Activated naive CD4-positive, alpha-beta T cell (primary cell): ENCODE measurements around the gene LHFPL6.

Experiments used
- DNase-seq, 4 experiments: peaks; one replicate each; lab custom pipeline; 2025; lab: John Stamatoyannopoulos, UW

LHFPL6 gene

DNA sequence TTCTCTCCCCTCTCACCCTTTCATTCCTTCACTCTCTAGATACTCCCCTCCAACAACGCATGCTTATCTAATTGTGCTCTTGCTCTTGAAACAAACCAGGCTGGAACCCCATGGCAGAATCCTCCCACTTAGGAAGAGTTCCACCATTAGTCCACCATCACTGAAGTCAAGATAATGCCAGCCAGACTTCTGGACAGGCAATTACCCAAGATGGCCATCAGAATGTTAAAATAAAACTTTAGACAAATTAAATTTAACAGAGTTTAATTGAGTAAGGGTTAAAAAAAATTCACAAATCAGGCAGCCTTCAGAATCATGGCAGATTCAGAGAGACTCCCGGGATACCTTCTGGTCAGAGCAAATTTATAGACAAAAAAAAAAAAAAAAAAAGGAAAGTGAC lies 221.5 kb downstream of the LHFPL6 start:
- no peak for DNase-seq

DNA sequence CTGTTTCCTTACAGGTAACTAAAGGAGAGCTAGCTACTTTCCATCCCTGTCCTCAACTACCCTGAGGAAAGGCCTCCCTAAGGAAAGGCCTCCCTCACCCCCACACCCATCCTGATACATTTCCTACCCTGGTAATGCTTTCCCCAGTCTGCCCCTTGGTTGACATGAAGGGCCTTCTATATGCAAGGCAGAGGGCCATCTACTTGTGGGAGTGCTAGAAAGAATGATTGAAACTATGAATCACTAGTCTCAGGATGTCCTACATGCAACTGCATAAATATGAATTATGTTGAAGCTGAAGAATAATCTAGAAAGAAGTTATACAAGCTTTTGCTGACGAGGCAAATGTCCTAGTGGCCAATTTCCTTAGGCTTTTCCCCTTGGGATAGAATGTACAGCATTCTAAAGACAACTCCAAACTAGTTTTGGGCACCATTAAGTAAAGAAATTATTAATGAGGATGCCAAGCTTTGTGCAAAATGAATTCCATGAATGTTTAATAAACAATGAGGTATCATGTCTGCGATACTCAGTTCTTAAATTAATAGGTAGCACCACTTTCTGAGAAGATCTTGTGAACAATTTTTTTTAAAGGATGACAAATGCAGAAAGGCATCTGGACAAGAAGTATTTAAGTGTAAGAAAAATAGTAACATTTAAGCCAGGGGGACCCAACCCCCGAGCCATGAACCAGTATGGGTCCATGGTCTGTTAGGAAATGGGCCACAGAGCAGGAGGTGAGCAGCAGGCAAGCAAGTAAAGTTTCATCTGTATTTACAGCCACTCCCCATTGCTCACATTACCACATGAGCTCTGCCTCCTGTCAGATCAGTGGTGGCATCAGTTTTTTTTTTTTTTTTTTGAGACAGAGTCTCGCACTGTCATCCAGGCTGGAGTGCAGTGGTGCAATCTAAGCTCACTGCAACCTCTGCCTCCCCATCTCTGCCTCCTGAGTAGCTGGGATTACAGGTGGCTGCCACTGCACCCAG lies 223.0 kb downstream of the LHFPL6 start:
- DNase-seq, result no peak

DNA sequence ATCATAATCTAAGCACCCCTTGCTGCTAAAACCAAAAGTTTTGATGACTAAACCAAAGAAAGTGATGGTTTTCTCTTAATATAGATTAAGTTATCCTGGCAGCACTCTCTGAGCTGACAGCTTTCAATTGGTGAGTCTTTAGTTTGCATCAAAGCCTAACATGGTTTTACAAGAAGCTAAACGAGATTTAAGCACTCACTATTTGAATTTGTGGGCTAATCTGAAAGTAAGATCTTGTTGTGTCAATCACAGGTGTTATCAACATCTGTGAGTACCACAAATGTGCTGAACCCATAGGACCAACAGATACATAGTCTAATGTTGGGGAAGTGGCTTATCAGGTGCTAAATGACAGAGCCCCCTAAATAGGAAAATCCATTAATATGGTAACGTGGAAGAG lies 223.9 kb downstream of the LHFPL6 start:
- DNase-seq, result no peak

DNA sequence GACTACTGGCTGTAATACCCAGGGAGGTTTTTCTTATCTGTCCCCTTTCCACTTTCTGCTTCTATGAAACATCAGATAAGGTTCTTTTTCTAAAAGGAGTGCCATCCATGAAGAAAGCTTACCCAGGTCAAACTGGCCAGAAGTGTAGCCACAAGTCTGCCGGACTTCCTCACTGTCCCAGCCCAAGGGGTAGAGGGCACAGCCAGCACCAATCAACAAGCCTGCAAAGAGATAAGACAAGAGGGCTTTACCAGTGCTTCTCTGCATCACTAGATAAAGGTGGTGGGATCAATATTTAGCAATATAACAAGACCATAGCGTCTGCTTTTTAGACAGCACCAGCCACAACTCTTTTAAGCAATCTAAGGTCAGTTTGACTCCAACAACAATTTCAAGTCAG lies 224.7 kb downstream of the LHFPL6 start:
- DNase-seq, result no peak

DNA sequence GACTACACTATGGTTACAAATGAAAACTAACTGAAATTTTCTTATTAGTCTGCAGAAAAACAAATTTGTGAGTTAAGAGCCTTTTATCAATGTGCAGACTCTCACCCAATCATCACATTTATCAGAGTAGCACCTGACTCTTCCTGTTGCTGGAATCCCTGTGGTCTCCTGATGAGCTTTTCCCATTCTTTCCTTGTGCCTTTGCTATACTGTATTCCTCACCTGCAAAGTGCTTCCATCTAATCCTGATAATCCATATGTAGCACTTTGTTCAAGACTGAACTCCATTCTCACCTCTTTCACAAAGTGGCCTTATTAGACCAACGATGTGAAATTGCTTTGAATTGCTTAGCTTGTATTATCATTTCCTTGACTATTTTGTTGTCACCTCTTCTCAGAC lies 225.3 kb downstream of the LHFPL6 start:
- DNase-seq, result no peak

DNA sequence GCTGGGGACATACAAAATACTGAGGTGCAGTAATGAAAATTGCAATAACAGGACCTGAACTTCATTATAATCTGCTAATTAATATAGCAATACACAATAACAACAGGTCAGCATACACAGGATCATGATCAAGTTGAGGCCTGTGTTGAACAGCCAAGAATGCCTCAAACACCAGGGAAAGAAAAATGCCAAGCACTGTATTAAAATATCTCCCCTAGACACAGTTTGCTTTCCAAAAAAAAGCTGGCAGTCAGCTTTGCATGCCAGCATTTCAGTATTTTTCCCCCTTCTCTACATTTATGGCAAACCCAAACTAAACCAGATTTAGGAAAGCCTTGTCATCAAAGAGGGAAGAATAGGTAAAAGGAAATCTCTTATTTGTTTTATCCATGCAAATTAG lies 226.9 kb downstream of the LHFPL6 start:
- DNase-seq, result no peak

DNA sequence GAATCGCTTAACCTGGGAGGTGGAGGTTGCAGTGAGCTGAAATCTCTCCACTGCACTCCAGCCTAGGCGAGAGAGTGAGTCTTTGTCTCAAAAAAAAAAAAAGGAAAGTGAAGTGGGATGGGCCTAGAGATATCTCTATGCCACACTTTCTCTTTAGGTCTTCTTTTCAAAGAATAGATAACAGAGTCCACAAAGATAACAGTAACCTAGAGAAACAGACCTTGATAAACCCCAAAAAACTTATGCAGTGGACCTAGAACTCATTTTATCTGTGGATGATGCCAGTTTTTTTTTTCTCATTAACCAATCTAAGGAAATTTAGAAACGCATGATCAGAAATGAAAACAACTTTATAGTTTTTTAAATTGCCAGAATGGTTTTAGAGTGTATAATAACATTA lies 227.4 kb downstream of the LHFPL6 start:
- DNase-seq, result no peak

DNA sequence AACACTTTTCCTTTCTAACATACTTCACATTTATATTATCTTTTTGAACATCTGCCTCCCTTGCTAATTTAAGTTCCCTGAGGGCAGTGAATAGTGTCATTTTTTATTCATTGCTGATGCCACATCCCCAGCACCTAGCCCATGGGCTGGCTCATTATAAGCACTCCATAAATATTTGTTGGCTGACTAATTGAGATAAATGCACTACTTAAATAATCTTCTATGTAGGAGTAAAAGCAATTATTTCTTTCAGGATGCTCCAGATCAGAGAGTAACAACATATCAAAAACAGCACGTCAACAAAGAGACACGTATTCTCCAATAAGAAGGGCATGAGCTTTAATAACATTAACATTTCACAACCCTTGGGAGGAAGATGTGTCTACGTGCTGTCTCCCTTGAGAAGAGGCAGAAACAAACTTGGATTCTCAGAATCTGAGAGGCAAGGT lies 228.2 kb downstream of the LHFPL6 start:
- DNase-seq, result no peak

DNA sequence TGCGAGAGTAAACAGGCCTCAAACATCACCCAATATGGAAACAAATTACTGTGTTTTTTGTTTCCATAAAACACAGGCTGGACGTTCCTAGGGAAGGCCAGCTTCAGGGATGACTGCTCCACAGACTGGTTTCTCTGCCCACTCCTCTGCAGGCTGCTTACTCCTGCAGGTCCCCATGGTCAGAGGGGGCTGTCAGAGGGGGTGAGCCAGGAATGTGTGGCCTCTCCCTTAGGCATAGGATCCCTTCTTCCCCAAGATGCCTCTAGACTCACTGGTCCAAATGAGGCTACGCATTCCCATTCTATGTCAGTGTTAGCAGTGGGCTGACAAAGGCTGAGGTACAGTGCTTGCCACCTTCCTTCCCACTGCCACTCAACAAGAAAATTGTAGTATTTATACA lies 229.8 kb downstream of the LHFPL6 start:
- no peak for DNase-seq

DNA sequence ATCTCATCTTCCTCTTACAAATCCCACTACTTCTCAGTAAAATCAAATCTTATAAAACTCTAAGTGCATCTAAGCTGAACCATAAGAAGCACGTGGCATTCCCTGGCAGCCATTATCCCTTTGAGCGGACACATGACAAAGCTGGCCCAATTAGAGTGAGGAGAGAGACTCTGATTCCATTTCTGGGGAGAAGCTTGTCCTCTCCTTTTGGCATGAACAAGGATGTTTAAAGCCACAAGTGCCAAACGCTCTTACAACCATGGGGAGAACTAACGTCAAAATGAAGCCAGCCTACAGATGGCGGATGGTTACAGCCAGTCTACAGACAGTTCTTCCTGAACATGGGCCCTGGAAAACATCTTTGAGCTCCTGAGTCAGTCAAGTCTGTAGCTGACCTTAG lies 231.3 kb downstream of the LHFPL6 start:
- DNase-seq, result no peak

DNA sequence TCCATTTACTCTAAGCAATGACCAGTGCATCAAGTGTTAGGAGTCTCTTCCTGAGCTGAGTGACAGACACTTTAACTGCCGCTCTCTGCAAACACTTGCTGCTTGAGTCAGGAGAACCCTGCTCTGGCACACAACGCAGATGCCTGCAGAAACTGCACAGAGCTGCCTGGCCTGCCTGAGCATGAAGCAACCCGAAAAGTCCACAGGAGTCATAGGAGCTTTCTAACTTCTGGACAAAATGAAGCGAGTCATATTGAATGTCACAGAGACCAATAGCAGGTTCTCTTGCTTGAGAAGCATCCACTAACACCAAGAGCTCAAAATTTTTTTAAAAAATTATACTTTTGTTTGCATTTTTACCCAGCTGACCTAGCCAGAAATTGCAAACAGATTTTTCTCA lies 232.4 kb downstream of the LHFPL6 start:
- no peak for DNase-seq

DNA sequence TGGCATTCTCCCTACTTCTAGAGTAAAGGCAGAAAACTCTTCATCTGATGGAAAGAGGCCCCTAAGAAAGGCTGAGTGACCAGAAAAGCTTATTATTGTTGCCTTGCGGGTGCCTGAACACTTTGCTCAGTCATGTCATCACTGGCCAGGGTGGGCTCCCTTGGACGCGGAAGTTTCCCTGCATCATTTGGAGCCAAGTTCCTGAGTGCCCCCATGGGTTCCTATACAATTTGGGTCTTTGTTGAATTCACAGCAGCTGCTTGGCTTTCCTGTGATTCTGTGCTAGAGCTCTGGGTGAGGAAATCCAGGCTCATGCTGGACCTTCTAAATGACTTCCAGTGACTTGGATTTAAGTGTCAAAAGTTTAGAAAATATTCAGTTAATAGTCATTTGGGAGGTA lies 232.9 kb downstream of the LHFPL6 start:
- DNase-seq, result no peak

DNA sequence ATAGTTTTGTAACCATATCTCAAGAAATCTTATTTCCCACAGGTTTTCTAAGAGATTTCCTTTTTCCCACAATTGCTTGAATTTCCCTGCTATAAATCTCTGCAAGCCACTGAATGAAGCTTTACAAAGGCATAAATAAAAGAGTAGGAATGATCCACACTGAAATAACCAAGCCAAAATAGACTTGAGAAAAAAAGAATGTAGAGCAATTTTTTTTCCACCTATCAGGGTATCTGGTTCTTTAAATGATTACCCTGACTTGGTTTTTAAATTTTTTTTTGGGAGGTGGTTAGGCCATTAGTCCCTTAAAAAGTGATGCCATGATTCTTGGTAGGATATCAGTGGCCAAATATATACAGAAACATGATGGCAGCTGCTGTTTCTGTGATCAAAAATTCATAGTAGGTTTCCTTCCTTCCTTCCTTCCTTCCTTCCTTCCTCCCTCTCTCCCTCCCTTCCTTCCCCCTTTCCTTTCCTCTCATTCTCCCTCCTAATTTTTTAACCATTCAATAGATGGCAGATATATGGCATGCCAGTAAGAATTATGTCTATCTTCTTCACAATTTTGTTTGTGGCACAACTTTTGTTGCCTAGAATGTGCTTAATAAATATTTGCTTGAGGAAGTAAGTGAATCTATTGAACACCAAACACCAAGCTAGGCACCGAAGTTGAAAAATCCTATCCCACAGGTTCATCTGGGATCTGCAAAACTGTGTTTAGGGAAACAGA lies 233.7 kb downstream of the LHFPL6 start:
- DNase-seq, result no peak

DNA sequence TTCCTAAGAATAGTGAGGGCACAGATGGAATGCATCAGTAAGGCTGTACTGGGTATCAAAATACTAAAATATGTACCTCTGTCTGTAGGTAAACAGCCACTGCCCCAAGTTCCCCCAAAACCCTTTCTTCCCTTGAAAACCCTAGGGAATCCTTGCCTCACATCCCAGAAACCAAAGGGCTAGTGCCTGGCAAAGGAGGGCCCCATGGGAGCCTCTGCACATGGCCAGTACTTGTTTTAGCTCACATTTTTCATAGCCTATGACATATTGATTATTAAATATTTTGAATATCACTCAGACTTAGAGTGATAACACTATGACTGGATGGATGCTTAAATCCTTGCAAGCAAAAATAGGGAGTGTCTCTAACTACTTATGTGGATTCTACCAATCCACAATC lies 237.1 kb downstream of the LHFPL6 start:
- no peak for DNase-seq

DNA sequence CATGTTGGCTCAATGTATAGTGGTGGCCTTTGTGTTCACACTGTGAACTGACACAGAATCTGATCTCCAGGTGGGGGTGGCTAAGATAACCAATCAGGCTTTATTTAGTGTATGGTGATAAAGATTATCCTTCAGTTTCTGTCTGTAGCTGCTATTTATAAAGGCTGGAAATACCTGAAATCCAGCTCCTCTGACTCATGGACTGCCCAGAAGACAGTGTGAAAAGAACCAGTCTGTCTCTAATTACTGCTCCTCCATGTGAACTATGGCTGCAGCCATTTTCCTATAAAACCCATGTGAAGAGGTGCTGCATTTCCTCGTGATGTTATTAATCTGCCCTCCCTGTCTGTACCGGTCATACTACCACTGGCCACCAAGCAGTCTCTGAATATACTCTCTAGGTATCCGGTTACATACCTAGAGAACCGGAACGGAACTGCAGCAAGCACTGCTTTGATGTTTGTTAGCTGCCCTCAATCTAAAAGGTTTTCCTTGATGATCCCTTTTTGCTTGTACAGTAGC lies 238.0 kb downstream of the LHFPL6 start:
- no peak for DNase-seq

DNA sequence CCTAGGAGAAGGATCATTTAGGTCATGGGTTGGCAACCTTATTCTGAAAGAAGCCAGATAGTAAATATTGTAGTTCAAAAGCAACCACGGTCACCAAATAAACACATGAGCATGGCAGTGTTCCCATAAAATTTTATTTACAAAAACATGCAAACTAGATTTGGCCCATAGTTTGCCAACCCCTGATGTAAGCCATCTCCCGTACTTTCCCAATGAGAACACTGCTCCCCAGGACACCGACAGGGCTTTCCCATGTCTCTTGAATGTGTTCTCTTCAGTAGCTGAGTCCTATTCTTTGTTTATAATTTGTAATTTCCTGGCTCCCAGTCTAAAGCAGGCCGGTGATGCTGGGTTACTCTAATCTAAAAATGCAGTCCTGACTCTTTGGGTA lies 239.6 kb downstream of the LHFPL6 start:
- DNase-seq, result no peak

DNA sequence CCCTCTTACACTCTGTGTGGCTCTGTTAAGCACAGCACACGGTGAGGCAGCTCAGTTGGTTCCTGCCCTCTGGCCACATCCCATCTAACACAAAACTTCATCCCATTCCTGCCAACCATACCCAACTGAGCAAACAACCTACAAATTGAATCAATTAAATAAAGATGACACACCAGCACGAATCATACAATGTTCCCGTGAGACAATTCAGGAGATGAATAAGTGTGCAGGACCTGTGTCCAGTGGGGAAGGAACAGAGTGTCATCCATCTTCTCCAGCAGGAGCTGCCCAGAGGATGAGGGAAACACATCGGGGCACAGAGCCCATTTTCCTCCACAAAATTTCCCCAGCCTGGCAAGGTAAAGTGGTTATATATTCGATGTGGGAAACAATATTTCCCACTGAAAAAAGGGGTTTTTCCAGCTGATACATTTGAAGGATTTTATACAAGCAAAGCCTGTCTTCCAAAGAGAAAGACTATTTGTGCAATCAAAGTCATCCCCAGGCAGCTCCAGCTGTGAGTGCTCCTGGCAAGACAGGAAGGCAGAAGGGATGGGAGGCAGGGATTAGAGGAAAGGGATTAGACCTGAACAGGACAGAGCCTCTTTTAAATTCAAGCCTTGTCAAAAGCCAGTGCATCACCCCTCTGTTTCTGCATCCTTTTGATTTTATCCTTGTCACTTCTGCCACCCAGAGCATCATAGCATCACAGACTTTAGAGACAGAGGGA lies 240.2 kb downstream of the LHFPL6 start:
- DNase-seq, result no peak

DNA sequence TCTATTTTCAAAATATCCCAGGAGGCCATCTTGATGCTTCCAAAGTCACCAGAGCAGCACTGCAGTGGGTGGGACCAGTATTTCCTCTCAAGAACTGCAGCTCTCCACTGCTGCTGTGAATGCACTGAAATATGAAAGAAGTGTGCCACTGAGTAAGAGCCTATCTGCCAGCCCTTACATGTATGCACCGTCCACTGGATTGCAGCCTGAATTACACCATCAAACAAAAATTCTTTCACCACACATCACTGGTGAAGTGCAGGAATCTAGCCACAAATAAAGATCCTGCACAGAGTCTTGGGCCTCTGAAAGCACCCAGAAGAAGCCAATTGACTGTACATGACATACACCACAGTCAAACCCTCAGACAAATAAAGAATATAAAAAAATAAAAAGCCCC lies 249.0 kb downstream of the LHFPL6 start:
- DNase-seq, result no peak

DNA sequence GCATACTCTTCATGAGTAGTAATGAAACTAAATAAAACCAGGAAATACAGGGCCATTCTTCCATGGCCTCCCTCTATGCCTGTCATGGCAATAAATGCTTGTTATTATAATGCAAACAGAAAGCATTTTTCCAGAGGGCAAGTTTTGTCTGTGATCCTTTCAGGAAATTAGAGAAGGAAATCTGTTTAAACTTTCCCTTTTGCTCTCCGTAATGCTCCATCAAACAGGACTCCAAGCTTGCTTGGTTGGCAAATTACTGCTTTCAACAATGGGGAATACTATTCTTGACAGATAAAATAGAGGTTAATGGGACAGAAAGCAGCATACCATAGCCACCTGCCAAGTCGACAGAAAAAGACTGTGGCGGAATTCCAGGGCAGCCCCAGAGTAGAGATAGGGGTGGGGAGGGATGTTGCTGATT lies 252.5 kb downstream of the LHFPL6 start:
- no peak for DNase-seq

DNA sequence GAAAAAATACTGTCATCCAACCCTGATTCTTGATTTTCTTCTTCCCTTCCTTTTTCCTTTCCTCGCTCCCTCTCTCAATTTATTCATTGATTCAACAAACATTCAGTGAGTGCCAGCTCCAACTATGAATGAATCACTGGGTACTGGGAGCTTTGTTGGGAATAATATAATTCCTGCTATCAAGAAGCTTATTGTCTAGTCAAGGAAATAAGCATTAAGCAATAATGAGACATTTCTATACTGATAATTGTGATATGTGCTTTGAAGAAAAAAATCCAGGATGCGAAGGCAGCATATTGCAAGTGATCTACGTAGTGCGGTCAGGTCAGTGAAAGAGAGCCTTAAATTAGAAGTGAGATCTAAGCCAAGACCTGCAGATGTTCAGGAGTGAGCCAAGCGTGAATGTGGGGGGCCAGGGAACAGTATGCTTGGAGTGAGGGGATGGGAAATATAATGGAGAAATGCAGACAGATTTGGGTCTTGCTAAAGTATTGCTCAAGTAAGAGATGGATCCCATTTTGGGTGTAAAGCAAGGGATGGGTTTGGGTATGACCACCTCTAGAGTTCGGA lies 253.5 kb downstream of the LHFPL6 start:
- DNase-seq, result no peak

DNA sequence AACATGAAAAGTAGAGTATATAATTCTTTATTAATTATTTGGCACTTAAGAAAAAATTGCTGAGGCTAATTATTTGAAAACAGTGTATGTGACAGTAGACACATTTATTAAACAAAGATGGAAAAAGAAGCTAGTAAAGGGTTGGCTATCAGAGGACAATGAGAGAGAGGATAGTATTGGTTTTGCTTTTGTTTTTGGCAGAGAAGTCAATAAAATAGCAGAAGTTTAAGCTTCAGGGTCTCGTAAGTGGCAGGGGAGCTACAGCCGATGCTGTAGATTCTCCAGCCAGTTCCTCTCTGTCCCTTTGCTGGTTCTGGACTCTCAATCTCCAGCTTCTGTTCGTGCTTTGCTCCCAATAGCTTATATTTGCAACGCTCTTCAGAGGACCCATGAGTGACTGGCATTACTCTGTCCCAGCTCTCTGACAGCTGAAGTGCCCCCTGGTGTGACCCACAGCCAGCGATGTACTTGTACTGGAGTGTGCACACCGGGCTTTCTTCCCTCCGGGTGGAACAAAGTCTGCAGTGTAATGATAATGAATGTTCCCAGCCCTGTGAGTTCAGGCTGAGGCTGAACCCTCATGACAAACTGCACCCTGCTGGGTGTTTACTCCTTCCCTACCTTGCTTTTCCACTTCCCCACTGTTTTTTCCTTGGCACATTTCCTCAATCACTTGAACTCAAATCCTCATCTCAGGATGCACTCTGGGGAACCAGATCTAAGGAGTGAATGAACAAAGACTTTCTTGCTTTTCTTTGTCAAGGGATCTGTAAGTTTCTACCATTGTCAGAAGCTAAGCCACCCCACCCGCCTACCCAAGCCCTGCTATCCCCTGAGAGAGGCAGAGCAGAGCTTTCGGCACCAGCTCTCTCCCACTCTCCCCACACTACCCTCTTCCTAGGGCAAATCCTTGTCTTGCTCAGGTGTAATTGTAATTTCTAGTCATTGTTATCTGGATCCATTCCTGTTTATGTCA lies 254.8 kb downstream of the LHFPL6 start:
- DNase-seq, result no peak
